Measurements from ENCODE around the gene ARHGEF39.

Gene ARHGEF39

DNA sequence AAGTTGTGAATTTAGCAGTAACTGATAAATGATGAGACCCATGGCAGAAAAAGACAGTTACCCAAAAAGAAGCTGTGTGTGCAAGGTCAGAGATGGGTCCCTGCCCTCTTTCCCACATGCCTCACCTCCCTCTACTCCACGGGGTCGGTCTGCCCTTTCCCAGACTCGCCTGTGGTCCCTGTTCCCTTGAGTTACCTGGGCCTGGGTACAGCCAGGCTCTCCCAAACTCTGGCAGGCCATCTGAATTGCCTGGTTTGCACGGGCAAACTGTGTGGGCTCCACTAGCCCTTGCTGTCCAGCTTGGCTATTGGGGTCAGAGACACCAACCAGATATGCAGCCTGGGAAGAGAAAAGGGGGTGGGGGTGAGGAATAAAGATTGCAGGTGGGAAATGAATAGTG is 43.2 kb upstream of the ARHGEF39 start:
- Histone ChIP-seq H3K4me3 (ENCODE audit: low read length) (no peak overlapping the region), H3K9me2 (replicated peaks; ENCODE audit: insufficient read depth, low read length) (no peaks in the 10 kb centered on the region), H3K4me1 (ENCODE audit: low read length) (no peaks in the 10 kb centered on the region), H3K9ac (ENCODE audit: low read length) (no peak overlapping the region), H3K27ac (ENCODE audit: low read length) (no peak overlapping the region), H3K79me2 (ENCODE audit: low read length) (no peaks in the 10 kb centered on the region), H3K36me3 (replicated peaks; ENCODE audit: insufficient read depth, low read length) (peaks cover 2% of the 10 kb centered on the region), H3F3A (ENCODE audit: insufficient read depth, low read length) (no peaks in the 10 kb centered on the region), H3K4me2 (ENCODE audit: low read depth, low read length) (no peak overlapping the region), H3K9me3 (replicated peaks; ENCODE audit: insufficient read depth, low read length) (no peaks in the 10 kb centered on the region), H2AFZ (ENCODE audit: low read length) (no peak overlapping the region), H3K27me3 (replicated peaks; ENCODE audit: insufficient read depth, low read length) (no peaks in the 10 kb centered on the region), H4K20me1 (ENCODE audit: insufficient read depth, low read length) (no peaks in the 10 kb centered on the region)
- DNase-seq, result no peak
- TF ChIP-seq EZH2phosphoT487 (IDR thresholded peaks at IDR 0.05; ENCODE audit: low read length) (no peak), EZH2 (optimal IDR thresholded peaks at IDR 0.05; ENCODE audit: low read depth, low read length) (no peak)
- TF ChIP-seq, protein P1, sequence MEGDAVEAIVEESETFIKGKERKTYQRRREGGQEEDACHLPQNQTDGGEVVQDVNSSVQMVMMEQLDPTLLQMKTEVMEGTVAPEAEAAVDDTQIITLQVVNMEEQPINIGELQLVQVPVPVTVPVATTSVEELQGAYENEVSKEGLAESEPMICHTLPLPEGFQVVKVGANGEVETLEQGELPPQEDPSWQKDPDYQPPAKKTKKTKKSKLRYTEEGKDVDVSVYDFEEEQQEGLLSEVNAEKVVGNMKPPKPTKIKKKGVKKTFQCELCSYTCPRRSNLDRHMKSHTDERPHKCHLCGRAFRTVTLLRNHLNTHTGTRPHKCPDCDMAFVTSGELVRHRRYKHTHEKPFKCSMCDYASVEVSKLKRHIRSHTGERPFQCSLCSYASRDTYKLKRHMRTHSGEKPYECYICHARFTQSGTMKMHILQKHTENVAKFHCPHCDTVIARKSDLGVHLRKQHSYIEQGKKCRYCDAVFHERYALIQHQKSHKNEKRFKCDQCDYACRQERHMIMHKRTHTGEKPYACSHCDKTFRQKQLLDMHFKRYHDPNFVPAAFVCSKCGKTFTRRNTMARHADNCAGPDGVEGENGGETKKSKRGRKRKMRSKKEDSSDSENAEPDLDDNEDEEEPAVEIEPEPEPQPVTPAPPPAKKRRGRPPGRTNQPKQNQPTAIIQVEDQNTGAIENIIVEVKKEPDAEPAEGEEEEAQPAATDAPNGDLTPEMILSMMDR (IDR thresholded peaks at IDR 0.05; ENCODE audit: low read length), result no peak

DNA sequence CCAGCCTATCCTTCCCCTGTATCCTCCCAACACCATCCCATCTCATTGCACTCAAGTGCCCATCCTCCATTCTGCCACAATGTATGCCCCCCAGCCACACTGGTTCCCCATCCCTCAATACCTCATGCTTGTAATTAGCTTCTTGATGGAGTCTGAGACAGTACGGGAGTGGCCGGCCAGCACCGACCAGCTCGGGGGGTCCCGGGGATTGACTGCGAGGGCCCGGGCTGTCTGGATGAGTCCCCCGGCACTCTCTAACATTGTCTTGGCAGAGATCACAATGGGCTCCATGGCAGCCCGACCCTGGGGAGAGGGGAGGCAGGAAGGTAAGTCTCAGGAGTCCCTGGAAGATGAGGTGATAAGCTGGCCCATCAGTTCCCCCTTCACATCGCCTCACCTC is 42.0 kb upstream of the ARHGEF39 start:
- DNase-seq, result no peak
- Histone ChIP-seq H3K27me3 (replicated peaks; ENCODE audit: insufficient read depth, low read length) (no peaks in the 10 kb centered on the region), H2AFZ (ENCODE audit: low read length) (no peak overlapping the region), H3K9me3 (replicated peaks; ENCODE audit: insufficient read depth, low read length) (no peaks in the 10 kb centered on the region), H3K9me2 (replicated peaks; ENCODE audit: insufficient read depth, low read length) (no peaks in the 10 kb centered on the region), H3K4me3 (ENCODE audit: low read length) (no peak overlapping the region), H3K79me2 (ENCODE audit: low read length) (no peaks in the 10 kb centered on the region), H4K20me1 (ENCODE audit: insufficient read depth, low read length) (no peaks in the 10 kb centered on the region), H3K4me2 (ENCODE audit: low read depth, low read length) (no peak overlapping the region), H3K36me3 (replicated peaks; ENCODE audit: insufficient read depth, low read length) (peaks cover 2% of the 10 kb centered on the region), H3K4me1 (ENCODE audit: low read length) (no peaks in the 10 kb centered on the region), H3K9ac (ENCODE audit: low read length) (no peak overlapping the region), H3F3A (ENCODE audit: insufficient read depth, low read length) (no peaks in the 10 kb centered on the region), H3K27ac (ENCODE audit: low read length) (no peak overlapping the region)
- TF ChIP-seq EZH2 (optimal IDR thresholded peaks at IDR 0.05; ENCODE audit: low read depth, low read length), result no peak
- TF ChIP-seq, protein P1 (IDR thresholded peaks at IDR 0.05; ENCODE audit: low read length), result no peak
- no peak for TF ChIP-seq EZH2phosphoT487 (IDR thresholded peaks at IDR 0.05; ENCODE audit: low read length)

DNA sequence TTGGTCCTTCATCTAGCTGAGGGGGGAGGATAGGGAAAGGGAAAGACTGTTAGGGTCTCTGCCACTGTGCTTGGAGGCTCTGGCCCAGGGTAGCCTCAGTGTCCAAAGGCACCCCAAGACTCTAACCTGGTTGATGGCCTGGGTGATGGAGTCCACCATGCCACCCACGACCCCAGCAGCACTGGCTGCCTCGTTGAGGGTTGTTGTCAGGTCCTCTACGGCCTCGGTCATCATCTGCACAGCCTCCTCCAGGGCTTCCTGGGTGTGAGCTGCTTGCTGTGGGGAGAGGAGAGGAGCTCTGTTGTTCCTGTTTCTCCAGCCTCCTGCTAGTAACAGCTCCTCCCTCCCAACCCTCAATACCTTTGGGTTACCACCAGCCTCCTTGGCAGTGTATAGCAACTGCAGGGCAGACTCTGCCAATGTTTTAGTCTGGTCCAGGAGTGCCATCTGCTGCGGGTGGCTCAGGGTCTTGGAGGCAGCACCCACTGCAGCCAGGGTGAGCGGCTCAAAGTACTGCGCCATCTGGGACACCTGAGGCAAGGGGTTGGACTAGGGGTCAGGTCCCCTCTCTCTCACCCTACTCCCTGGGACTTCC is 40.9 kb upstream of the ARHGEF39 start:
- no peaks in the 10 kb centered on the region for H3K79me2 ChIP-seq (ENCODE audit: low read length)
- H4K20me1 ChIP-seq (ENCODE audit: insufficient read depth, low read length), result no peaks in the 10 kb centered on the region
- H3K27ac ChIP-seq (ENCODE audit: low read length), result no peak overlapping the region
- no peaks in the 10 kb centered on the region for H3K27me3 ChIP-seq (replicated peaks; ENCODE audit: insufficient read depth, low read length)
- no peak for TF ChIP-seq EZH2phosphoT487 (IDR thresholded peaks at IDR 0.05; ENCODE audit: low read length)
- no peak for TF ChIP-seq EZH2 (optimal IDR thresholded peaks at IDR 0.05; ENCODE audit: low read depth, low read length)
- TF ChIP-seq, protein P1 (IDR thresholded peaks at IDR 0.05; ENCODE audit: low read length), result no peak
- no peak overlapping the region for H3K4me2 ChIP-seq (ENCODE audit: low read depth, low read length)
- H3K4me3 ChIP-seq (ENCODE audit: low read length), result no peak overlapping the region
- no peak overlapping the region for H2AFZ ChIP-seq (ENCODE audit: low read length)
- H3K9me2 ChIP-seq (replicated peaks; ENCODE audit: insufficient read depth, low read length), result no peaks in the 10 kb centered on the region
- H3K4me1 ChIP-seq (ENCODE audit: low read length), result no peaks in the 10 kb centered on the region
- H3K9me3 ChIP-seq (replicated peaks; ENCODE audit: insufficient read depth, low read length), result no peaks in the 10 kb centered on the region
- DNase-seq, result no peak
- H3K36me3 ChIP-seq (replicated peaks; ENCODE audit: insufficient read depth, low read length), result peaks cover 6% of the 10 kb centered on the region
- H3K9ac ChIP-seq (ENCODE audit: low read length), result no peak overlapping the region
- H3F3A ChIP-seq (ENCODE audit: insufficient read depth, low read length), result no peaks in the 10 kb centered on the region

Measured in MM.1S (cell line).